HG03280 (cell line): ENCODE data around the gene DPF3.
"Not testable (repeated sequence)": the region's sequence is repeated elsewhere in the genome, so short reads cannot be mapped to it uniquely, and the experiment has no call there.

Experiments used
- ATAC-seq: cut with Tn5 transposase; IDR thresholded peaks from one replicate; pipeline ENCODE4 v1.9.1; 2021; ENCODE audit warnings: mild to moderate bottlenecking, moderate library complexity; ENCODE audit not compliant: unreplicated experiment

Gene DPF3

DNA sequence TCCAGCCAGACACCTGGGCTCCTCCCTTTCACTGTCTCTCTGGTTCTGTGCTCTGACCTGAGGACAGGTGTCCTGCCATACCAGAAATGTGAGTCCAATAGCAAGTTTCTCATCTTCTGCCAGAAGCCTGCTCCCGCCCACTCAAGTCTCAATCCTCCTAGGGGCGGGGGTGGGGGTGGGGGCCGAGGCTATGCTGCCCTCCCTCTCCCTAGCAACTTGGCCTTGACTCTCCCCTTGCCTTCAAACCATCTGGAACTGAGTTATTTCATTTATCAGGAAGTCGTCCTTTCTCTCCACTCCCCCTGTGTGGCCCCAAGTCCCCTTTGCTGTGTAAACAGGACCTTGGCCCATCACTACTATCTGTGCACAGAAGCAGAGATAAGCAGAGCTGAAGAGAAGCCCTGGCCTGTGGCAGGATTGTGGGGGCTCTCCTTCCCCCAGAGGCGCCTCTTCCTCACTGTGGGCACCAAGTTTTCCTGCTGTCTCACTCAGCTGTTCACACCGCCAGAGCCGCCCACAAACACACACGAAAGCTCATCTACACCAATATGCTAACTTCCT lies 117.1 kb downstream of the DPF3 start:
- ATAC-seq = no peak

DNA sequence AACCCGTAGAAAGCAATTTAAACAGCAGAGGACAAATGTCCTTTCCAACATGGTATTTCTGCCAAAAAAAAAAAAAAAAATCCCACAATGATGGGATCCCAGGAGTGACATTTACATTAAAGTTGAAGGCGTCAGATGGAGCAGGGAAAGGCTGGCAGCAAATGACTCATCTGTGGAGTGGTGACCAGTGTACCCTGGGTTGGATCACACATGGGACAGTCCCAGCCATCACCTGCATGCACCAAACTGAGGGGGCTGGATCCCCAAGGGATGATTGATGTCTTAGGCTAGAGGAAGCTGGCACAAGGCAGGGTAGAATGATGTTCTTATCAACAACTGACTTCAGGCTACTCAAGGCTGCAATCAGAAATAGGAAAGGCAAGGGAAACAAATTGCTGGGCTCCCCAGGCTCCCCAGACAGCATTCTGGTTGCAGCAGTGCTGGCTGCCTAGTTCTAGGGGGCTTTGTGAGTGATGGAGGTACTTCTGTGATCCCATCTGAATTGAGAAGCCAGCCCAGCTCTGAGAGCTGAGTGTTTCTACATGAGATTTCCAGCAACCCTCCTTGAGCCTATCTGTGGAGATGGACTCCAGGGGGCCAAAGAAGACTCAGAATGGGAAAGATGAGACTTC lies 117.9 kb downstream of the DPF3 start:
- no peak for ATAC-seq

DNA sequence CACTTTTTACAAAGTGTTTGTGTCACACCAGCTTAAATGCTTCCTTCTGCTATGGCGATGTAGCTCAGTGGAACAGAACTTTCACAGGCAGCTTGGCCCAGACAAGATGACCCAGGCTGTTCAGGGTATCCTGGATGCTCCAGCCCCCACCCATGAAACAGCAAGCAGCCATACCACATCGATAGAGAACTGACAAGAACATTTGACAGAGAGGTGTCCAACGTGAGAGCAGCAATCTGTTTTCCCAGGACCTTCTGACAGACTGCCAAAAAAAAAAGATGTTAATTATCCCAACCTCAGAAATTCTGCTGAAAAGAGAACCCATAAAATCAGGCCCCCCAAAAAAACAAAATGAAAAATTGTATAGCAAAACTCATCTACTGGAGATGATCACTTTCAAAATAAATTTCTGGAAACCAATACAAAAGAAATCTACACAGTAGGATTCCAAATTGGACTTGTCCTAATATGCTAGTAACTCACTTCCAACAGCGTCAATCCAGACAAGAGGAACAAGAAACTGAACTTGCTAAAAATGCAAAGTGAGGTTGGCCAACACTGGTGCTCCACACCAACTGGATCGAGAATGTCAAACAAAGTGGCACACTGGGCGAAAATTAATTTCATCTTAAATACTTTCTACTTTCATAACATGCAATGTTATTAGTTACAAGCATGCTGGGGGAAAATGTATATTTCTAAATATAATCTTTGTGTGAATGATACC lies 118.8 kb downstream of the DPF3 start:
- ATAC-seq = no peak

DNA sequence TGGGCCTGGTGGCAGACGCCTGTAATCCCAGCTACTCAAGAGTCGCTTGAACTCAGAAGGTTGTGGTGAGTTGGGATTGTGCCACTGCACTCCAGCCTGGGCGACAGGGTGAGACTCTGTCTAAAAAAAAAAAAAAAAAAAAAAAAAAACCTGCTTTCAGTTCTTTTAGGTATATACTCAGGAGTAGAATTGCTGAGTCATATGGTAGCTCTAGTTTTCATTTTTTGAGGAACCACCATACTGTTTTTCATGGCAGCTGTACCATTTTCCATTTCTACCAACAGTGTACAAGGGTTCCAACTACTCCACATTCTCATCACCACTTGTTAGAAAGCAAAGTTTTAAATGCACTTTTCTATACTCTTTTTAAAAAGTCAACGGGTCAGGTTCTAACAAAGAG lies 119.8 kb downstream of the DPF3 start:
- no peak for ATAC-seq

DNA sequence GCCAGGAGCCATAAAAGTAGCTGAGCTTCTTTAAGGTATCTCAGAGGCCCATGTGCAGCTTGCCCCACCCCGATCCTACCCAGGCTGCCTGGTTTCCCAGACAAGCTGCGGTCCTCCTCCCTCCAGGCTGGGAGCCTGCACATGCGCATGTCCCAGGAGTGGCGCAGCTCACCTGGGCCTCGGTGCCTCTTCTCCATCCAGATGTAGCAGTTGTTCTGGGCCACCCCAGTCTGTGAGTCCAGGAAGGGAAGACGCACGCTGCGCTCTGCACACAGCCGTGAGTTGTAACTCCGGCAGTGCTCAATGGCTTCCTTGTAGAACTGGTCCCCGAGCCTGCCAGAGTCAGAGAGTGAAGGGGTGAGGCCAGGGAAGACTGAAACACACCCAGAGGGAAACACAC lies 122.3 kb downstream of the DPF3 start:
- ATAC-seq = no peak

DNA sequence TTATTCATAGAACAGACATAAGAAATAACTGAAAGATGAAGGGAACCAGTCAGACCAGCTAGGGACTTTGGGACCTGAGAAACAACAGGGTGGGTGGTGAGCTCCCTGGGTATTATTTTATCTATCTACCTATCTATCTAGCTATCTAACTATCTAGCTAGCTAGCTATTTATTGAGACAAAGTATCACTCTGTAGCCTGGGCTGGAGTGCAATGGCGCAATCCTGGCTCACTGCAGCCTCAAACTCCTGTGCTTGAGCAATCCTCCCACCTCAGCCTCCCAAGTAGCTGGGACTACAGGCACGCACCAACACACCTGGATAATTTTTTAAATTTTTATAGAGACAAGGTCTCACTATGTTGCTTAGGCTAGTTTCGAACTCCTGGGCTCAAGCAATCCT lies 127.6 kb downstream of the DPF3 start:
- ATAC-seq = no peak

DNA sequence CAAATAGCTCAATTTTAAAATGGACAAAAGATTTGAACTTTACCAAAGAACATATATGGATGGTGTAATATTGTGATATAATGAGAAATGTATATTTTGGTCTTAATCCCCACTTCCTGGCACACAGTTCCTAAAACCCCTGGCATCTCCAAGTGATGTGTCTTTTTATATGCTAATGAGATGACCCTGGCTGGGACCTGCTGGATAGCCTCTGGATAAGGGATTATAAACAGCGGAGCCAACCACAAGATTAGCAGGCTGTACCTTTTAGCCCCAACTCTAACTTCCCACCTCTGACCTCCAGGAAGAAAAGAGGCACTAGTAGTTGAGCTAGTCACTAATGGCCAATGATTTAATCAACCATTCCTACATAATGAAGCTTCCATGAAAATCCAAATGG lies 130.0 kb downstream of the DPF3 start:
- ATAC-seq = no peak

DNA sequence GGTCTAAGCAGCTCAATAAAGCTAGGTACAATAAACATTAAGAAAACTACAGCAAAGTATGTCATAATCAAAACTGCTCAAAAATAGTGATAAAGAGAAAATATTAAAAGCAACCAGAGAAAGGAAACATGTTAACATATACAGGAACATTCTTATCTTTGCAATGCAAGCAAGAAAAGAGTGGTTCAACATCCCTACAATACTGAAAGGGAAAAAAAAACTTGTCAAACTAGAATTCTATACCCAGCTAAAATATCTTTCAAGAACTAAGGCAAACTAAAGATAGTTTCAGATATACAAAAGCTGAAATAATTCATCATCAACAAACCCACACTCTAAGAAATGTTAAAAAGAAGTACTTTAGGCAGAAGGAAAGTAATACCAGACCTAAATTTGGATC lies 134.2 kb downstream of the DPF3 start:
- no peak for ATAC-seq

DNA sequence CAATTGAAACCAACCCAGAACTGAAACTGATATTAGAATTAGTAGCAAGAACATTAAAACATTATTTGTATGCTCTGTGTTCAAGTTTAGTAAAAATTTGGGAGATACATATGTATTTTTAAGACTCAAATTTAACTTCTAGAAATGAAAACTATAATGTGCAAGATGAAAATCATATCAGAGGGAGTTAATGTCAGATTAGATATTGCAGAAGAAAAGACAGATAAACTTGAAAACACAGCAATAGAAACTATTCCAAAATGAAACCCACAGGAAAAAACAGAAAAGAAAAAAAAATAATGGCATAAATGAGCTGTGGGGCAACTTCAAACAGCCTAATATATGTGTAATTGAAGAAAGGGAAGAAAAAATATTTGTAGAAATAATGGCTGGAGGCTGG lies 134.9 kb downstream of the DPF3 start:
- ATAC-seq = no peak

DNA sequence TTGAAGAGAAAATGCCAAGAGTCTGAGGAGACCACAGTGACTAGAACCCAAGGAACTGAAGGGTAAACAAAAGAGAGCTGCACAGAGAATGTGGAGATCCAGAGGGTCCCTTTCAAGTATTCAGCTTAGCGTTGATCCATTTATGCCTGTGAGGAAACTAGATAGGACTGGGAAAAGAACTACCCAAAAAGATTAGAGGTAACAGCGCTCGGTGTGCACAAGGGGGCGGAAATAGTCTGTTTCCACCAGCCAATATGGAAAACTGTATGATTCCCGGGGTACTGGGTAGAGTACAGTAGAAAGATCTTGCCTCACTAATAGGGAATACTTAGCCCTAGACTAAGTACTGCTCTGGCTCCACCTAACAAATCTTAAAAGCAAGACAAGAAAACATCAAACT lies 135.5 kb downstream of the DPF3 start:
- ATAC-seq = no peak

DNA sequence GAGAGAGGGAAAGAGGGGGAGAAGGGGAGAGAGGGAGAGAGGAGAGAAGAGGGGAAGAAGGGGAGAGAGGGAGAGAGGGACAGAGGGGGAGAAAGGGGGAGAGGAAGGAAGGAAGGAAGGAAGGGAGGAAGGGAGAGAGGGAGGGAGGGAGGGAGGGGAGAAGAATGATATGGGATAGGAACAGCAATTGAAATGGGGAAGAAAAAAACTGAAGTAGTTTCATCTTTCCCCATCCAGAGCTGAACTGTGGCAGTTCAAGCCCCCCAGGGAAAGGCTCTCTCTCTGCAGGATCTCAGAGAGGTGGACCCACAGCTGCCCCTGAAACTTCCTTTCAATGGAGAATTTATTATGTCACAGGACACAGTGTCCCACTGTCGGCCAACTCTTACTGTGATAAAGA lies 136.9 kb downstream of the DPF3 start:
- ATAC-seq = no peak

DNA sequence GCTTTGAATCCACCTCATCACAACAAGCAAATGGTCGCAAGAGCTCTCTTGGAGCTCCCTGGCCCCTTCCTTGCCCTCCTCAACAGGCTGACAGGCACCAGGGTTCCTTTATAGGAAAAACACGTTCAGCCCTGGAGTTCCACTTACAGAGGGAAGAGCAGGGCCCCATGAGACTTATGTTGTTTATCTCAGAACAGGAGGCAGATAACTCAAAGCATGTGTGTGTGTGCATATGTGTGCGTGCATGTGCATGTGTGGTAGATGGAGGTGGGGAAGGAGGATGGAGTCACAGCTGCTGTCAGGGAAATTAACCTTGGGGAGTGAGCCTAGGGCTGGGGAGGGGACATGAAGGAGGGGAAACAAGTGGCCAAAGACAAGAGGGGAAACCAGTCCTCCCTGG lies 138.1 kb downstream of the DPF3 start:
- ATAC-seq = no peak

DNA sequence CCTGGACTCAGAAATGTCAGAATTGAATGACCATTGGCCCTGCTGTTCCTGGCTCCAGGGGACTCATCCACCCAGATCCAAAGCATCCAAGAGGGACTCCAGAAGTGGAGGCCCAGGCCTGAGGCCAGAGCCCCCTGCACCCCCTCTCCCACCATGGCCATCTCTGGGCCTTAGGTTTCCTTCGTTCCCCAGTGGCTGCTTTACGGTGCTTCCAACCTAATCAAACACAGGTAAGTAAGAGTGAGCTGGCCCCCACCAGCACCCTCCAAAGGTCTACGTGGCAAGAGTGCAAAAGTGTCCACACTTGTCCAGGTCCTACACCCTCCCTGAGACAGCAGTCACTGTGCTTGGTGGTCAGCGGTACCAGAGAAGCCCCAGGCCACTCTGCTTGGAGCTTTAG lies 139.0 kb downstream of the DPF3 start:
- no peak for ATAC-seq

DNA sequence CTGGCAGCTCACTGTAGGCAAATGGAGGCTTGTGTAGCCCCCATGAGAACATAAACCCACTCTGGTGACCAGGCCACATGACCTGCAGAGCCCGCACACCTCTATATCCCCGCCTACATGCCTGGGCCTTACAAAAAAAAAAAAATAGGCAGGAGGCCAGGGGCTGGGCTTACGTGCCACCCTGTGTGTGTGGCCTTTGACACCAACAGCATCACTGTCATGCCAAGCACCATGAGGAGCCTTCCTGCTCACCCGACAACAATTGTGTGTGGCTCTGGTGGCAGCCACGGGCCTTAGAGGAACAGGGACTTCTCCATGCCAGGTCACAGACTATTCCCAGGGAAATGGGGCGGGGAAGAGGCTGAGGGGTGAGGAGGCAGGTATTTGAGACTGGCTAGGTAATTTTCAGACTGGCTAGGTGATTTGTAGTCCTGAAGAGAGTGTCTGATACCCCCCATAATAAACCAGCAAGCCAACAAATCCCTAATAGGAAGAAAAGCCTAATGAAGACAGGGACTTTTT lies 140.0 kb downstream of the DPF3 start:
- ATAC-seq = no peak

DNA sequence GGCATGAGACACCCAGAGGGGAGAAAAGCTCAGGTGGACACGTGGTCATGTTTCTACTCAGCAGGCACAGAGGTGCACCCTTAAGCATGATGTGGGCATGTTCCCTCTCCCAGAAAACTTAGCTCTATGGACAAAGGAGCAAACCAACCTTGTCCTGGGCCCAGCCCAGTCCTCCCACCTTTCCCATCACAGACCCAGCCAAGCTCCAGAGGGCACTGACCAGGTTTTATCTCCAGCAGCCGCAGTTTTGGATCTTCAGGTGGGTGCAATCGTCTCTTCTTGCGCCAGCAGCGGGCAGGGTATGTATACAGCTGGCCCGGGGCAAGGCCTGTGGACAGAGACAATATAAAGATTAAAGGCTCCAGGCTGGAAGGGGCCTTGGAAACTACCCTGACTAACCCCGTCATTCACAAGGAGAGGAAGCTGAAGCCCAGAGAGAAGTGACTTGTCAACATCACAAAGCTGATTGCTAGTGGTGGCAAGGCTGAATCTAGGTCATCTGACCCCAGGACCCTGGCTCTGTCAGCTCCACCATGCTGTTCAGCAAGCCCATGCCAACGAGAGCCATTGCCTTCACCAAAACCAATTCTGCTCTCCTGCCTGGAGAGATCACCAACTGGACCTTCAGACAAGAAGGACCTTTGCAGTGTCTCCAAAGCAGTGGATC lies 140.7 kb downstream of the DPF3 start:
- no peak for ATAC-seq

DNA sequence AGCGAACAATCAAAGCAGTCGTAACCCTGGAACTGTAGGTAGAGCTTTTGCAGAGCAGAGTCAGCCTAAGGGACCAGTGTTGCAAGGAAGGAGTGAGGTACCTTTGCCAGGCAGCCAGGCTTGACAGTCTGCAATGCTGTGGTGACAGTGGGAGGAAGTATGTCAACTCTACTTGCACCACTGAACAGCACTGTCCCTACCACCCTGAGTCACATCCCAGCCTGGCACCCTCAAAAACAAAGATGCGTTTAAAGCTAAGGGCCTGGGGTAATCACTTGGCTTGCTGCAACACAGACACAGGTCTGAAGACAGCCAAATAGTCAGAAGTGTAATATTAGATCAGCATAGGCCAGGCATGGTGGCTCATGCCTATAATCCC lies 141.9 kb downstream of the DPF3 start:
- no peak for ATAC-seq

DNA sequence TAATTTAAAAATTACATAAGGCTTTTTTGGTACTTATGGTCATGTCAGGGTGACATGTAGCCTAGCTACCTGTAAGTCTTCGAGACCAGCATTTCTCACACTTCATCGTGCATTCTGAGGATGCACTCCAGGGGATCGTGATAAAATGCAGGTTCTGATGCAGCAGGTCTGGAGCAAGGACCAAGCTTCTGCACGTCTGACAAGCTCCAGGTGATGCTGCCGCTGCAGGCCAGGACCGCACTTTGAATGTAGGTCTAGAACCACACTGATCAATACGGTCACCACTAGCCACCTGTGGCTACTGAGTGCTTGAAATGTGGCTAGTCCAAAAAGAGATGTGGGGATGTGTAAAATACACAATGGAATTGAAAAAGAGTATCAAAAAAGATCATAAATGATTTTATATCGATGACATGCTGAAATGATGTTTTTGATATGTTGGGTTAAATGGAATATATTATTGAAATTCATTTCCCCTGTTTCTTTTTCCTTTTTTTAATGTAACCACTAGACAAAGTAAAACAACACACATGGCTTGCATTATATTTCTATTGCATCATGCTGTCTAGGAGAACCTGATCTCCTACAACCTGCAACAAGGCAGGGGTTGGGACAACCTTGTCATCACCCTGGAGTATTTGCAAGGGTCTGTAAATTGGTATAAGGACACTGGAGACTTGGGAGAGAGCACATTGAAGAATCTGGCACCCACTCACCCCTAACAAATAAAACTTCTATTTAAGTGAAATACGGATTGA lies 142.4 kb downstream of the DPF3 start:
- no peak for ATAC-seq

DNA sequence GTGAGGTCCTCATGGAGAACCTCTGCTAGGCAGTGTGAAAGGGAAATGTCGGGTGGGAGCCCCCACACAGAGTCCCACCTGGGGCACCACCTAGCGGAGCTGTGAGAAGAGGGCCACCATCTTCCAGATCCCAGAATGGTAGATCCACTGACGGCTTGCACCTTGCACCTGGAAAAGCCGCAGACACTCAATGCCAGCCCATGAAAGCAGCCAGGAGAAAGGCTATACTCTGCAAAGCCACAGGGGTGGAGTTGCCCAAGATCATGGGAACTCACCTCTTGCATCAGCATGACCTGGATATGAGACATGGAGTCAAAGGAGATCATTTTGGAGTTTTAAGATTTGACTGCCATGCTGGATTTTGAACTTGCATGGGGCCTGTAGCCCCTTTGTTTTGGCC lies 145.0 kb downstream of the DPF3 start:
- not testable (repeated sequence) for ATAC-seq

DNA sequence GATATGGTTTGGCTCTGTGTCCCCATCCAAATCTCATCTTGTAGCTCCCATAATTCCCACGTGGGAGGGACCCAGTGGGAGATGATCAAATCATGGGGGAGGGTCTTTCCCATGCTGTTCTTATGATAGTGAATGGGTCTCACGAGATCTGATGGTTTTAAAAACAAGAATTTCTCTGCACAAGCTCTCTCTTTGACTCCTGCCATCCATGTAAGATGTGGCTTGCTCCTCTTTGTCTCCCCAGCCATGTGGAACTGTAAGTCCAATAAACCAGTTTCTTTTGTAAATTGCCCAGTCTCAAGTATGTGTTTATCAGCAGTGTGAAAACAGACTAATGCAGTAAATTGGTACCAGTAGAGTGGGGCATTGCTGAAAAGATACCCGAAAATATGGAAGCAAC lies 146.2 kb downstream of the DPF3 start:
- ATAC-seq = no peak

DNA sequence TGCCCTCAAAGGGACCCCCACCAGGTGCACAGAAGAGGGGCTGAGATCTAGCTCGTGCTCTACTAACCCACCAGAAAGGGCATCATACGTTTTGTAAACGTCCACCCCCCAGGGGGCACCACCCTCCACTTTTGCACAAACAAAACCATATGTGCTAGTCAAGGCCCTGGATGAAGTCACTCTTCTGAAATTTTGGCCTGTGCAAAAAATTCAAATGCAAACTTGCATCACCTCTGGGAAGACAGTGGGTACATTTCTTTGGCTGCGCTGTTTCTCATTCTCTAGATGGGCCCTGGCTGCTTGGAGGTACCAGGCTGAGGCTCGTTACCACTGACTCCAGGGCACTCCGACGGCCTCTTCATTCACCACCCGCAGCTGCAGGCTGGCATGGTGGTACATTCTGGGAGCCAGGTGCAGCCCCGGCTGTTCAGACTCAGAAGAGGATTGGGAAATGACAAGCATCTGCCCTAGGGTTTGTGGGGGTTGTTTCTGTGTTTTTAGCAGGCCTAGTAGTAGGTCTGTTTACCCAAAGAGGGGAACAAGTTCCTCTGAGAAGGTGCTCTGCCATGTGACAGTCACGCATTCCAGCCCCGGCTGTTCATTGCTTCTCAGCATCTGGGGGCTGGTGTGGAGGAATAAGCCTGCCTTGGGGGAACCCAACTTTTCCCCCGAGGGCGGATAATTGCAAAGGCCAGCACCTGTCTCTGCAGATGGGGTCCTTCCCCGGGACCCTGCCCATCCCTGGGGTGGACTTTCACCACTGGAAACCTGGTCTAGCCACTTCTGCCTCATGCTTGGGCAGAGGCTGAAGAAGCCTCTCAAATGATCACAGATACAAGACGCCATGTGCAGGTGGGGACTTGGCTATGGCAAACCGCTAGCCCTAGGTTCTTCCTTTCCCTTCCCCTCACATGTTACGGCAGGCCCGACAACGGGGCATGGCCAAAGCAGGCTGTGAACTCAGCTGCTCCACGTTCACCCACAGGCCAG lies 147.6 kb downstream of the DPF3 start:
- no peak for ATAC-seq
